ENCODE data around the gene CEP78.

The CEP78 gene

GRCh38 chr9:78234810-78235209 lies 1.1 kb upstream of the CEP78 start:
- H3K4me3 ChIP-seq (ENCODE audit: low read length): peak overlapping the region; percentile 72
- TF ChIP-seq CTCF (IDR thresholded peaks at IDR 0.05; ENCODE audit: insufficient read depth, low read depth, low read length, missing control alignments): no peak
- DNase-seq (ENCODE audit: low read depth): peak; percentile 18

- peak; percentile 20 for DNase-seq (ENCODE audit: low read depth)
- no peak for TF ChIP-seq CTCF (IDR thresholded peaks at IDR 0.05; ENCODE audit: insufficient read depth, low read depth, low read length, missing control alignments)
- H3K4me3 ChIP-seq (ENCODE audit: low read length): peak overlapping the region; percentile 72
Observed at GRCh38 chr9:78235256-78235761, 566 bp upstream of the CEP78 start.

GRCh38 chr9:78236551-78236910 lies 656 bp downstream of the CEP78 start:
- H3K4me3 ChIP-seq (ENCODE audit: low read length): peak overlapping the region; percentile 72
- DNase-seq (ENCODE audit: low read depth): peak; percentile 24
- no peak for TF ChIP-seq CTCF (IDR thresholded peaks at IDR 0.05; ENCODE audit: insufficient read depth, low read depth, low read length, missing control alignments)

GRCh38 chr9:78238046-78239038 lies 2.5 kb downstream of the CEP78 start:
- DNase-seq (ENCODE audit: low read depth): no peak
- TF ChIP-seq CTCF (IDR thresholded peaks at IDR 0.05; ENCODE audit: insufficient read depth, low read depth, low read length, missing control alignments): no peak
- H3K4me3 ChIP-seq (ENCODE audit: low read length): no peak overlapping the region

- peak; percentile 49 for DNase-seq (ENCODE audit: low read depth)
- H3K4me3 ChIP-seq (ENCODE audit: low read length): no peak overlapping the region
- peak; percentile 69 for TF ChIP-seq CTCF (IDR thresholded peaks at IDR 0.05; ENCODE audit: insufficient read depth, low read depth, low read length, missing control alignments)
Observed at GRCh38 chr9:78239506-78239905, 3.6 kb downstream of the CEP78 start.

- no peak for TF ChIP-seq CTCF (IDR thresholded peaks at IDR 0.05; ENCODE audit: insufficient read depth, low read depth, low read length, missing control alignments)
- no peak overlapping the region for H3K4me3 ChIP-seq (ENCODE audit: low read length)
- DNase-seq (ENCODE audit: low read depth): no peak
Observed at GRCh38 chr9:78242041-78242440, 6.2 kb downstream of the CEP78 start.

Data from epithelial cell of esophagus (primary cell).